PC-9 (cell line): ENCODE data around the gene SPOCK2.

Experiments used
- EZH2 ChIP-seq: fragments of 200-600 bp; sonication (generic); IDR thresholded peaks from 2 replicates; pipeline ENCODE4 v1.8.0; 2017; ENCODE audit warnings: antibody characterized with exemption, low read depth
- TF ChIP-seq, protein P1 (sequence below): fragments of 200-600 bp; sonication (generic); conservative IDR thresholded peaks from 2 replicates; pipeline ENCODE4 v1.6.1; 2017; ENCODE audit warnings: mixed run types, antibody characterized with exemption, mild to moderate bottlenecking, moderate library complexity

DNA sequence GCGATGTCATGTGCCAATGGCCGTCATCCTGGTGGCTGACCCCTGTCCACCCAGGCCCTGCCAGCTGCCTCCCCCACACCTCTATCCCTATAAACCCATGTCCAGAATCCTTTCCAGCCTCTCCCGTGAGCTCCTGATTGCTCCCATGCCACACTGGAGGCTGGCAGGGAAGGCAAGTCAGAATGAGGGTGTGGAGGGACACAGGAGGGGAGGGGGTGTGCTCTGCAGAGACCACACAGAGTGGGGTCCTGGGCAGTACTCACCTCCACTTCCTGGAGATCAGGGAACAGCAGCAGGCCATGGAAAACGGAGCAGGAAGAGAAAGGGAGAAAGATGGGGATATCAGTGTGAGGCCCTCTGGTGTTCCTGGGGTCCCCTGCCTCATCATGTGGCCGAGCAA lies 15.7 kb downstream of the SPOCK2 start:
- TF ChIP-seq, protein P1, sequence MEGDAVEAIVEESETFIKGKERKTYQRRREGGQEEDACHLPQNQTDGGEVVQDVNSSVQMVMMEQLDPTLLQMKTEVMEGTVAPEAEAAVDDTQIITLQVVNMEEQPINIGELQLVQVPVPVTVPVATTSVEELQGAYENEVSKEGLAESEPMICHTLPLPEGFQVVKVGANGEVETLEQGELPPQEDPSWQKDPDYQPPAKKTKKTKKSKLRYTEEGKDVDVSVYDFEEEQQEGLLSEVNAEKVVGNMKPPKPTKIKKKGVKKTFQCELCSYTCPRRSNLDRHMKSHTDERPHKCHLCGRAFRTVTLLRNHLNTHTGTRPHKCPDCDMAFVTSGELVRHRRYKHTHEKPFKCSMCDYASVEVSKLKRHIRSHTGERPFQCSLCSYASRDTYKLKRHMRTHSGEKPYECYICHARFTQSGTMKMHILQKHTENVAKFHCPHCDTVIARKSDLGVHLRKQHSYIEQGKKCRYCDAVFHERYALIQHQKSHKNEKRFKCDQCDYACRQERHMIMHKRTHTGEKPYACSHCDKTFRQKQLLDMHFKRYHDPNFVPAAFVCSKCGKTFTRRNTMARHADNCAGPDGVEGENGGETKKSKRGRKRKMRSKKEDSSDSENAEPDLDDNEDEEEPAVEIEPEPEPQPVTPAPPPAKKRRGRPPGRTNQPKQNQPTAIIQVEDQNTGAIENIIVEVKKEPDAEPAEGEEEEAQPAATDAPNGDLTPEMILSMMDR, result no peak
- TF ChIP-seq EZH2, result no peak
